Suppressor macrophage treated with lipopolysaccharide for 1 hour (primary cell): Measurements from ENCODE around the gene DDX3X.
"Not testable (repeated sequence)": the region's sequence is repeated elsewhere in the genome, so short reads cannot be mapped to it uniquely, and the experiment has no call there.

Source experiments
- DNase-seq, 3 donors: peaks; one replicate each; pipeline ENCODE4 v3.0.0-alpha.2; 2020 to 2022

Gene DDX3X

GRCh38 chrX:41333744-41334362, at the start of gene DDX3X:
Gene DDX3X (plus strand): TSS chrX:41334162. CDS start chrX:41334253, 91 bp downstream.
- peak; percentile 86 to 89 (median 87) for DNase-seq

- DNase-seq: not testable (repeated sequence)
Observed at GRCh38 chrX:41285928-41286327, 48.0 kb upstream of the DDX3X start.

- DNase-seq: no peak
Observed at GRCh38 chrX:41288641-41289040, 45.3 kb upstream of the DDX3X start.

GRCh38 chrX:41289095-41289494, 44.9 kb upstream of the DDX3X start:
- no peak for DNase-seq

GRCh38 chrX:41291309-41291708, 42.7 kb upstream of the DDX3X start:
- no peak for DNase-seq

- peak; percentile 35 to 51 (median 47) for DNase-seq
Observed at GRCh38 chrX:41293269-41293668, 40.7 kb upstream of the DDX3X start.

DNA sequence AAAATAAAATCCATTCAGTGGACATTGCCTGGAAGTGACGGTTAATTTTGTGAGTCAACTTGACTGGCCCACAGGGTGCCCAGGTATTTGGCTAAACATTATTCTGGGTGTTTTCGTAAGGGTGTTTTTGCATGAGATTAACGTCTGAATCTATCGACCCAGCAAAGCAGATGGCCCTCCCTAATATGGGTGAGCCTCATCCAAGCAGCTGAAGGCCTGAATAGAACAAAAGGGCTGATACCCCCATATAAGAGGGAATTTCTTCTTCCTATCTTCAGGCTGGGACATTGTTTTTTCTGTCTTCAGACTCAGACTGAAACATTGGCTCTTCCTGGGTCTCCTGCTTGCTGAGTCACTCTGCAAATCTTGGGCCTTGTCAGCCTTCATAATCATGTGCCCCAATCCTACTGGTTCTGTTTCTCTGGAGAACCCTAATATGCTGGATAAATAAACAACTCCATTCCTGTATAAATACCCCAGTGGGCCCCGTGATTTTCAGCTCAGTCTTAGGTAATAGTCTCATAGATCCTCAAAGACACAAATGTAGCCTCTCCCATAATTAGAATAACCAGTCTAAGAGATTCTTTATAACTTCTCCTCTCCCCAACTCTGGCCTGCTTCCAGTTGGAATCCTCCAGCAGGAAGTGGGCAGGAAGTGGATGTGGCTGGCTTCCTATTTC, 33.1 kb upstream of the DDX3X start:
- DNase-seq: peak; percentile 34 to 51 (median 34)

GRCh38 chrX:41301438-41301824, 32.5 kb upstream of the DDX3X start:
- peak; percentile 16 to 34 (median 34) for DNase-seq

DNA sequence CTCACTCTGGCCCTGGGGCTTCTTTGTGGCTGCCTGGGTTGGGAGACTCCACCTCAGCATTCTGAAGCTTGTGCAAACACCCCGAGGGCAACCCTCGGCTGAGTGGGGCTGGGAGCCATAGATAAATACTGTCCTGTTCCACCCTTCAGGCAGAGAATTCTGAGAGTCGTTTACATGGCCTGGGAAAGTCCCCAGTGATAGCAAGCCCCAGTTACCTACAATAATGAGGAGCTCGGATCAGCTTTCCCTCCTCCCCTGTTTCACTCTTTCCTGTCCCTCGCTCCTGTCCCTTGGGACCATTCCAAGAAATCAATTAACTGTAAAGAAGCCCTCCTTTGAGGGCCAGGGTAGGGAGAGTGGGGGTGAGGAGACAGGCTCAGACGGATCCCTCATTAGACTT, 31.6 kb upstream of the DDX3X start:
- DNase-seq: no peak

GRCh38 chrX:41303013-41303412, 30.9 kb upstream of the DDX3X start:
- peak; percentile 32 to 55 (median 41) for DNase-seq

DNA sequence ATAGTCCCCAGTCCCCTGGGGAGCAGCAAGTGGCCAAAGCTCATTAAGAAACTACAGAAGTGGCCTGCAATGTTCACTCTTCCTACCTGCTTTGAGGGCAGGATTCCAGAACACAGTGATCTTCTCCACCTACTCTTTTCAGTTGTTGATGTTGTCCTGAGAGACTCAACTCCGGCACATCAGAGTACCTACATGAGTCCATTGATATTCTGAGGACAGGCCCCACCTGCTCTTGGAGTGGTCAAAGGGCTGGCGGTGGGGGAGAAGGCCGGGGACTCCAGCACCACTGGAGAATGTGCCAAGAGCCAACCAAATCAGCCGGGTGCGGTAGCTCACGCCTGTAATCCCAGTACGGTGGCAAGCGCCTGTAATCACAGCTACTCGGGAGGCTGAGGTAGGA, 29.8 kb upstream of the DDX3X start:
- no peak for DNase-seq

GRCh38 chrX:41308884-41309647, 24.9 kb upstream of the DDX3X start:
- DNase-seq: peak; percentile 34 to 60 (median 51)

GRCh38 chrX:41312786-41313185, 21.2 kb upstream of the DDX3X start:
- no peak for DNase-seq

- no peak for DNase-seq
Observed at GRCh38 chrX:41313419-41313818, 20.5 kb upstream of the DDX3X start.

DNA sequence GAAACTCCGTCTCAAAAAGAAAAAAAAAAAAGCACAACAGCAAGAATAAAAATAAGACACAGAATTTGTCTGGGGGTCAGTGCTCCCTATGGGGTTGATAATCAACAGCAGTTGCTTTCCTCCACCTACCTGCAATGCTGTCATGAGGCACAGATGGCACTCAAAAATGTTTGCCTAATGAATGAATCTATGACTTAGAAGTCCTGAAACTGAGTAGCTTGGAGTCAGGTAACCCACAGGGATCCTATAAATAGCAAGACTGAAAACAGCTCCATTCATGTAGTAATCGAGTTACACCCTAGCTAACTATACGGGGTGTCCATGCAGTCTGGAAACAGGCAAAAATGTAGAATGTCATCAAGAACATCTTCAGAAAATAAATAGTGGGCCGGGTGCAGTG, 19.8 kb upstream of the DDX3X start:
- no peak for DNase-seq

GRCh38 chrX:41314881-41315280, 19.1 kb upstream of the DDX3X start:
- DNase-seq: no peak

DNA sequence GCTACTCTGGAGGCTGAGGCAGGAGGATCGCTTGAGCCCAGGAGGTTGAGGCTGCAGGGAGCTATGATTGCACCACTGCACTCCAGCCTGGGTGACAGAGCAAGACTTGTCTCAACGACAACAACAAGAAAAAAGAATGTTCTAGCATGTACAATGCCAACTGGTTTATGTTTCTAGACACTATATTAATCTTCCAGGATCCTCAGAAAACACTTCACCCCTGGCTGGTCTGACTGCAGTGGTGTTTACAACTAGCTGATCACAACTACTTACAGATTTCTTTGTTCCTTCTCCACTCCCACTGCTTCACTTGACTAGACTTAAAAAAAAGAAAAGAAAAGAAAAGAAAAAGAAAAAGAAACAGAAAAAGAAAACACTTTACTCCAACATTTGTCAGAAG, 17.7 kb upstream of the DDX3X start:
- DNase-seq: not testable (repeated sequence)

DNA sequence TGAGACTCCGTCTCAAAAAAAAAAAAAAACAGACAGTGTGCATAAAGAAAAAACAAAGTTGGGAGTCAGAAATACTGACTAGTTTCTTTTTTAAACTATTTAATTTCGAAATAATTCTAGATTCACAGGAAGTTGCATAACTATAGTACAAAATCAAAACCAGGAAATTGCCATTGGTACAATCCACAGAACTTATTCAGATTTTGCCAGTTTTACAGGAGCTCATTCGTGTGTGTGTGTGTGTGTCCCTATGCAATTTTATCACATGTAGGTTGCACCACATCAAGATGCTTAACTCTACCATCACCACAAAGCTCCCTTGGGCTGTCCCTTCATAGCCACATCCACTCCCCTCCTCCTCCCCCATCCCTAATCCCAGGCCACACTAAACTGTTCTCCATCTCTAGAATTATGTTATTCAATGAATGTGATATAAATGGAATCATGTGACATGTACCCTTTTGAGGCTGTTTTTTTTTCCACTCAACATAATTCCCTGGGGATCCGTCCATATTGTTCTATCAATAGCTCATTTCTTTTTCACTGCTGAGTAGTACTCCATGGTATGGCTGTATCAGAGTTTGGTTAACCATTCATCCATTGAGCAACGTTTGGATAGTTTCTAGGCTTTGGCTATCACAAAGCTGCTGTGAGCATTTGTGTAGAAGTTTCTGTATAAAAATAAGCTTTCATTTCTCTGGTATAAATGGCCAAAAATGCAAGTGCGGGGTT, 16.3 kb upstream of the DDX3X start:
- DNase-seq: peak in 2 of 3 donors; percentile 57 to 72

DNA sequence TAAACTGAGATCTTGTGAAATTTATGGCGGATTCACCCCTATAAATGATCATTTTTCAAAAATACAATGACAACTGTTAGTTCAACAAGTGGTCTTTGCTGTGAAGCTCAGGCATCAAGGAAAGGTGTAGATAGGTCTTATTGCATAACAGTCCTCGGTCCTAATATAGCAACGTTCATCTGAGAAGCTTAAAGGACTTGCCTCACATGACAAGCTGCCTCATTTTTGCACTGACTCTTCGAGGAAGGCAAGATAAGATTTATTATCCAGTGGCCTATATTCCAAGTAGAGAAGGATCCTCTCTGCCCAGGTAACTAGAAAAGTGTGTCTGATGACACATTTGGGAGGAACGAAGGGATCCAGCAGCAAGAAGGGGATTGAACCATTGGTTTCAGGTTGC, 13.6 kb upstream of the DDX3X start:
- no peak for DNase-seq

DNA sequence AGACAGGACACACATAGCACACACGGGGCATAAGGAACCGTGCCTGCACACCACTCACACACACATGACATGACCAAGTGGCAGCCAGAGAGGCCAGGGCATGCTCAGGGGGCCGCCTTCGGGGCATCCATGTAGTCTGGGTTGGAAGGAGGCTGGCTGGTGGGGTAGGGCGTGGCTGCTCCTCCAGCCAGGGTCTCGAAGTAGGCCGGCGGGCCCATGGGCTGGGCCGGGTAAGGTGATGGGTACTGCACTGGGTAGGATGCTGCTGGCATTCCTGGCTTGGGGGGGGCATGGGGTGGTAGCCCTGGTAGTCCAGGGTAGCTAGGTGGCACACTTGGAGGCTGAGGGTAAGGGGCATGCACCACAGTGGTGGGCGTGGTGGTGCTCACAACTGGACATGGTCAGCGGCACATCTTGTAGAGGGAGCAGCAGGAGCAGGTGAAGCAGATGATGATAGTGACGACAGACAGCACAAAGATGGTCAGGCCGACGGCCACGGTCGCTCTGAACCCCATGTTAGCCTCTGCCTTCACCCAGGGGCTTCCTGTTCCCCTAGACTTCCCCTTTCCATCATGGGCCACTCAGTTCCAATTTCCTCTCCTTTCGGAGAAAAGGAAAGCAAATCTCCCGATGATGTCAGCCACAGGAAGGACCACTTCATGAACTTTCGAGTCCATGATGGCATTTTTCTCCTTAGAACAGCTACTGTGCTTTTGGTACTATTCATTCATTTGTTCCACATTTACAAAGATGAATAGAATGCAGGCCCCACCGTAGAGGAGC, 10.9 kb upstream of the DDX3X start:
- DNase-seq: peak; percentile 78 to 89 (median 79)

- DNase-seq: no peak
Observed at GRCh38 chrX:41326431-41326830, 7.5 kb upstream of the DDX3X start.

GRCh38 chrX:41327341-41327740, 6.6 kb upstream of the DDX3X start:
- DNase-seq: no peak
